NK-92 (cell line): Measurements from ENCODE around the gene NLRP1.

Experiments
- DNase-seq: peaks from one replicate; lab custom pipeline; 2025; ENCODE audit not compliant: unreplicated experiment; lab: John Stamatoyannopoulos, UW

The NLRP1 gene

DNA sequence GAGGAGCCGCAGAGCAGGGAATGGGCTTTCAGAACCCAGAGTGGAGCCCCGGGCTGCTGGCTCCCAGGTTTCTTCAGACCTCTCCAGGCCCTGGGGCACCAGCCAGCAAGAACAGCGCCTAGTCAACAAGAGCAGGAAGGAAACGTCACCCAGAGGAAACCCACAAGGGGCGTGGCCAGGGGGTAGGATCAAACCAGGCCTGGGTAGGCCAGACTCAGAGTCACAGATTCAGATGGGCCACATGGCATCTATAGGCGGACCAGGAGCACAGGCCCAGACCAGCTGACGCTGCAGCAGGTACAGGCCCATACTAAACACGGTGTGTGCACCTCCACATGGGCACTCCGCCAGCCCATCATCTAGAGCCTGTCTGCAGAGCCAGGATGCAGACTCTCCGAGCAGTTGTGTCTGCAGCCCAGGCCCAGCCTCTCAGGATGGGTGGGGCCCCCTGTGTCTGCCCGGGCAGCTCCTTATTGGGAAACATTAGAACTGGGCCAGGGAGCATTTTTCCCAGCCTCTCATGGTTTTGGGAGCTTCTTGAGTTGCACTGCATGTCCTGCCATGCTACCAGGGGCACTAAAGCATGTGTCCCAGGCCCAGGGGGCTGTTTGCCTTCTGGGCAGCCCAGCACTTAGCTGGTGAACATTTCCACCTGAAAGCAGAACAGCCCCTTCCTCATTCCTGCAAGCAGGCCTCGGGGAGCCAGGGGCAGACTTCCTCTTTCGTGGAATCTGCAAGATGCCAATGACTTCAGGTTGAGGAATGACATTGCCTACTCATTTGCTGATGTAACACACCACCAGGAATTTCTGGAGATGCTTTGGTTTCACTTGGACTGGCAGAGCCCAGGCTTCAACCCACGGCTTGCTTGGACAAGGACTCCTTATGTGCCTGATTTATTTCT, at the start of gene NLRP1:
TSS of gene NLRP1 (minus strand) at position 127 of the 904 bp plus-strand sequence. CDS start 552 bp downstream, outside the sequence.
- peak; percentile 64 for DNase-seq

DNA sequence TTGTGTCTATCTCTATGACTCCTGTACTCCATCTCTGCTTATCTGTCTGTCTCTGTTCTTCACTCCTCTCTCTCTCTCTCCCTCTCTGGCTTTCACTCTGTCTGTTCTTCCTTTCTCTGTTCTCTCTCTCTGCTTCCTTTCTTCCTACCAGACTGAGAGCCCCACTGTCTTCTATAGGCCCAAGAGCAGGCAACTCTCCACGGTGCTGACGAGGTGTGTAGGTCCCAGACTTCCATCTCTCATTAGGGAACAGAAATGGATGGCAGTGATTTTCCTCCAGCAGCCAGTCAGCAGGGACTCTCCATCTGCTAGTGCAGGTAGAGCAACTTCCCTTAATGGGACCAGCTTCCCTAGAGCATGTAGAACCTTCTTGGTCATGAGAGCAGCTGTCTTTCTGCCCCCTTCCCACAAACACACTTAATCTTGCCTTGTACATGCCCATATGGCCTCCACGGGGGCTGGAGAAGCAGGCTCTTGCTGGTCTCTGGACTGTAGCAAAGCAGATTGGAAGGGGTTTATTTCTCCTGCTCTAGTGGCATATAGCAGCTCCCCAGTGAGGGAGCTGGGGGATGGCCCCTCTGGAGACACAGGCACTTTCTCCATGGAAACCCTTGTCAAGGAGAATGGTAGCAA, 47.8 kb upstream of the NLRP1 start:
- no peak for DNase-seq

DNA sequence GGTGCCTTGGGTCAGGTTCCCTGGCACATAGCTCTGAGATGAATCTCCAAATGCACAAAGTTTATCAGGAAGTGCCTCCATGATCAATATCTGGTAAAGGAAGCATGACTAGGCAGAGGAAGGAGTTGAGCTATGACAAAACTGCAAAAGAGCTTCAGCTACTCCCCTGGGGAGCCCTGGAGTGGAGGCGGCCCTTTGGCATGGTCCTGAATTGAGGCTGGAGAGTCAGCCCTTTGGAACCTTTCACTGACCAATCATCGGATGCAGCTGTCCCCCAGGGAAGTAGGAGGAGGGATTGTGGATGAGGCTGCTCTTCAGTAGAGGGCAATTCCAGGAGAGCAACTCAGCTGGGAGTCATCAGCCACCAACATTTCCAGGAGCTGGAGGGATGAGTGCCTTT, 46.1 kb upstream of the NLRP1 start:
- no peak for DNase-seq

DNA sequence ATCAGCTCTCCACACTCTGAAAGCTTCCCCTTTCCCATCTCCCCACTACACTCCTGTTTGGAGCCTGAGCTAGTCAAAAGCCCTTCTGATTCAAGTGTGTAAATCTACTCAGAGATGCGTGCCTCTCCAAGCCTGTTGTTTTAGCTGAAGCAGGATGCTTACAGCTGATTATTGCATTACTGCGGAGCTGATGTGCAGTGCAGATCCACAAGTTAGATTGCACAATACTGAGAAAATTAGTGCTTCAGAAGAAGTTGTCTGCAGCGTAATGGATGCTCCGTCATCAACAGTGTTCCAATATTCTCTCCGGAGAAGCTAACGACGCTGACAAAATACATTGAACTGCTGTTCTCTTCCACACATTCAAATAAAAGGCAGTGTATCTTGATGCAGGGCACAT, 44.8 kb upstream of the NLRP1 start:
- no peak for DNase-seq

GRCh38 chr17:5628262-5628661, 44.0 kb upstream of the NLRP1 start:
- DNase-seq: no peak

GRCh38 chr17:5624211-5624610, 39.9 kb upstream of the NLRP1 start:
- DNase-seq: no peak

- DNase-seq: no peak
These were observed 37.4 kb upstream of the NLRP1 start for GRCh38 chr17:5621729-5622128.

DNA sequence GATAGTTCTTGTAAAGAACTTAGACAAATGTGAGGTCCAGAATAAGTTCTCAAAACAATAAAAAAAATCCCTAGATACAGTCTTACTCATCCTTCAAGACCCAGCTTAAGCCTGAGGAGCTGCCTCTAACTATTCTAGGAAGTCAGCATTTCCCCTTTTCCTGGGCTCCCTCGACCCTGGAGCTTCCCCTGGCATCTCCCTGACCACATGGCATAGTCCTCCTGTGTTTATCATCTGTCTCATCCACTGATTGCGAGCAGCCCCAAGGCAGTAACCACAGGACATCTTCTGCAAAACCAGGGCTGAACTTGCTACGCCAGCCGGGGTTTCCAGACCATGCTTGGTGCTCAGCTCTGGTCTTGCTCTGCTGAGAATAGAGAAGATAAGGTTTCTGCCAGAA, 36.7 kb upstream of the NLRP1 start:
- DNase-seq: no peak

- no peak for DNase-seq
These were observed 34.9 kb upstream of the NLRP1 start for GRCh38 chr17:5619088-5619740.

DNA sequence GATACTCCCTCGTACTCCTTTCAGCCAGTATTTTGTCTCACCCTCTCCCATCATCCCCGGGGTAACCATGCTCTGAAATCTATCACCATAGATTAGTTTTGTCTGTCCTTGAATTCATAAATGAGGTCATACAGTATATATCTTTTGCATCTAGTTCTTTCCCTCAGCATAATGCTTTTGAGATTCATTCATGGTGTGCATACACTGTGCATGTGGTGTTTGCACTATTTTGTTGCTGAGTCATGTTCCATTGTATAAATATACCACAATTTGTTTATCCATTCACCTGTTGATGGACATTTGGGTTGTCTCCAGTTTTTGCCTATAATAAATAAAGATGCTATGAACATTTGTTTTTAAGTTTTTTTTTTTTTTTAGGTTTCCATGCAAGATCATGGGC, 34.2 kb upstream of the NLRP1 start:
- DNase-seq: no peak

GRCh38 chr17:5615476-5615875, 31.2 kb upstream of the NLRP1 start:
- no peak for DNase-seq

- DNase-seq: no peak
These were observed 26.6 kb upstream of the NLRP1 start for GRCh38 chr17:5610956-5611355.

GRCh38 chr17:5608399-5609112, 24.2 kb upstream of the NLRP1 start:
- DNase-seq: no peak

DNA sequence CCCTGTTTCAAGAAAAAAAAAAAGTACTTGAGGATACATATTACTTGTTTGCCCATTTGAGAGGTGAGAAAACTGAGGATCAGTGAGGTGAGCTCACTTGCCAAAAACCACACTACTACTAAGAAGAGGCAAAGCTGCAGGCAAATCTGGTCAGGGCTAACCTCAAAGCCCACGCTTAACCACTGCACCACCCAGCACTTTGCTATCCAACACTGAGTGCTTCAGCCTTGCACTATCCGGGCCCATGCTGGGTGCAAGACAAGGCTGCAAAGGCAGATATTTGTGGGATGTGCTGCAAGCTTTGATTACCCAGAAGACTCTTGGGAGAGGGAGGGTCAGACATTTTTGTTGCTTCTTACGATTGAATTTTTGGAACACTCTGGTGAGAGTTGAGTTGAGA, 23.6 kb upstream of the NLRP1 start:
- no peak for DNase-seq

GRCh38 chr17:5605452-5605851, 21.1 kb upstream of the NLRP1 start:
- no peak for DNase-seq

GRCh38 chr17:5600041-5600440, 15.7 kb upstream of the NLRP1 start:
- DNase-seq: no peak

GRCh38 chr17:5598457-5598856, 14.1 kb upstream of the NLRP1 start:
- DNase-seq: no peak

GRCh38 chr17:5596421-5596820, 12.1 kb upstream of the NLRP1 start:
- DNase-seq: no peak

GRCh38 chr17:5595831-5596230, 11.5 kb upstream of the NLRP1 start:
- no peak for DNase-seq

DNA sequence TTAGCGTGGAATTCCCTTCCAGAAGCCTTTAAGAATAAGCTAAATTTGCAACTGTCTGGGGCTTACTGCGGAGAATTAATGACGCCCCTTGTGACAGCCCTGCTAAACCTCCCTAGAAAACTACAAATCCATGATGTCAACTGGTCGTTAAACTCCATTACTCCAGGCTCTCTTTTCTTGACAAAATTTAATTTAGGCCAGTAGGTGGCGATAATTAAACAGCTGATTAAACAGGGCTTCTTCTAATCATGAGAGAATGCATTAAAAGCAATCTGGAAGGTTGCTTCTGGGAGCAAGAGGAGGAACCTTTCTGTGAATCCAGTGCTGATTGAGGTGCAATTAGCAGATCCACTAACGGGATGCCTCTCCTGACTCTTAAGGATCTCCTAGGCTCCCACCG, 8.1 kb upstream of the NLRP1 start:
- DNase-seq: no peak

DNA sequence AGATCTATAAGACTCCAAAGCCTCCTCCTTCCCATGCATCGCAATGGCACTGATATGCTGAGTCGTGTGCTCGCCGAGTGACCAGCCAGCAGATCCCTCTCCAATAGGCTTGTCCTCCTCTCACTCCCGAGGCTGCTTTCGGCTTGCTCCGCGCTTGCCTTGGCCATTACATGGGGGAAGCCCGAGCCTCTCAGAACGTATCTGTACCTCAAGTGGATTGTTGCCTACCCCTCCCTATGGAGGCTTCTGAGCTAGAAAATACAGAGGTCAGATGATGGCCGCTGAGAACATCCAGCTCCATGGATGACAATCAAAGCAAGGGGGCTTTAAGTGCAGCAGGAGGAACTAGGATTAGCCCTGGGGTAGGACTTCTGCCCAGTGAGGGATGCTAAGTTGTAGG, 7.7 kb upstream of the NLRP1 start:
- DNase-seq: no peak
